Epidermal melanocyte (primary cell): Measurements from ENCODE around the gene ERAS.

Experiments
- DNase-seq: peaks from one replicate; pipeline ENCODE4 v3.0.0; 2011; ENCODE audit warnings: low spot score; ENCODE audit not compliant: insufficient read length

ERAS gene

DNA sequence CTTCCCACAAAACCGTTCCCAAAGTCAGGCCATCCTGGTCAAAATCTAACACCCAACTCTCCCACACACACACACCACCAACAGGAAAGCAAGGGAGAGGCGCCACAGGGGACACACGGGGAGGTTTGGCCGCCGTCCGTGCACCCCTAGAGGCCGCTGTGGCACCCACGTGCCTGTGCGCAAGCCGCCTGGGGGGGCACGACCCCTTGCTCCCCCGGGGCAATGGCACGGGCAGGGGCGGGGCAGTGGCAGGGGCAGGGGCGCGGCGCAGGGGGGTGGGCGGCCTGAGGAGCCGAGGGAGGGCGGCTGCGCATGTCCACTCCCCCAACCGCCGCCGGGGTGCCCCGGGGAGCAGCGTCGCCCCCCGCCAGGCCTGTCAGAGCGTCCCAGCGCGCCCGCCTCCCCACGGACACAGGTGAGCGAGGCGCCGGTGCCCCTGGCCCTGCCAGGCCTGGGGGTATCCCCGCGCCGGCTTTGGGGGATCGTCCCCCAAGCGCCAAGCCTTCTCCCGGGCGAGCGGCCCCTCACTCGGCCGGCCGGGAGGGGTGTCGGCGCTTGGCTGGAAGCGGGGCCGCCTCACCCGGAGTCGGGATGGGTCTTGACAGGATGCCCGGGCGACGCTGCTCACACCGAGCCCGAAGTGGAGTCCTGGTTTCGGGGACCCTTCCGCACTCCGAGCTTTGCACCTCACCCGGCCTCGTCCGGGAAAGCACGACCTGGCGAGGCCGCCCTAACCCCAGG is at the start of gene ERAS:
Gene ERAS, plus strand, starts transcription at position 379 of the 741 bp plus-strand sequence. CDS start 2,611 bp downstream, outside the sequence.
- no peak for DNase-seq

- no peak for DNase-seq
These were observed 49.4 kb upstream of the ERAS start for GRCh38 chrX:48776818-48777439.

GRCh38 chrX:48779399-48779798 is 46.9 kb upstream of the ERAS start:
- DNase-seq: no peak

GRCh38 chrX:48781705-48782104 is 44.6 kb upstream of the ERAS start:
- DNase-seq: no peak

- DNase-seq: no peak
These were observed 44.1 kb upstream of the ERAS start for GRCh38 chrX:48782216-48782615.

DNA sequence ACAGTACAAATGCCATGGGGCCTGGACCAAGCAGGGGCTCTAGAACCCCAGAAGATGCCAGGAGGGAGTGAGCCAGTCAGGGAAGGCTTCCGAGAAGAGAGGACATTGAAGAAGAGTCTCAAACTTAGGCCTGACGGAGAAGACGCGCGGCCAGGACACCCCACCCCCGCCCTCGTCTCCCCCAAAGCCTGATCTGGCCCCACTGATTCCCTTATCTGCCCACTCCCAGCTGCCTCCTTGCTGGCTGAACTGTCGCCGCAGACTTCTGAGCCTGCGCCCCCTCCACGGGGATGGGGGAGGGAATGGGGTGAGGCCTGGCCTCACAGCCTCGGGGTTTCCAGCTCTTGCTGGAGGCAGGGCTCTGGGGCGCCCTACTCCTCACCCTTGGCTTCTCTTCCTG is 43.5 kb upstream of the ERAS start:
- DNase-seq: no peak

- no peak for DNase-seq
These were observed 41.6 kb upstream of the ERAS start for GRCh38 chrX:48784726-48785125.

GRCh38 chrX:48785186-48785539 is 41.1 kb upstream of the ERAS start:
- no peak for DNase-seq

DNA sequence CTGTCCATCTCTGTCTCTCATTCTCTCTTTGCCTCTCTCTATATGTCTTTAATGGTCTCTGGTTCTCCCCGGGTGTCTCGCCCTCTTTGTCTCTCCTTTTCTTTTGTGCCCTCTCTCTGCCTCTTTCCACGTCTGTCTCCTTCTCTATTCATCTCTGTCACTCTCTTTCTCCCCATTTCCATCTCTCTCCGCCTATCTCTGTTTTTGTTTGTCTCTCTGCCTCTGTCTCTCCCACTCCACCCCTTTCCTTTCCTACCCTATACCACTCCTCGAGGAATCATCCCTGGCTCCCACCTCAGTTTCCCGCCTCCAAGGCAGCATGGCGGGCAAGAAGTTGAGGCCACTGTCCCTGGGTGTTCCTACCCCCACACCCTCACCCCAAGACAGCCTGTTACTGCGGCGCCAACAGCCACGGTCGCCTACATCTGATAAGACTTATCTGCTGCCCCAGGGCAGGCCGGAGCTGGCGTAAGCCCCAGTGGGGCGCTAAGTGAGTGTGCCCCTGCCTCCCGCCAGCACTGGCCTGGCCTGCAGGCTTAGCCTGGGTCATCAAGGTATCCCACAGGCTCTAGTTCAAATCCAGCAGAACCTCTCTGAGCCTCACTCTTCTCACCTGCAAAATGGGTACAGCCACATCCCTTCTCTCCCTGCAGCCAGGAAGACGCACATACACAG is 40.6 kb upstream of the ERAS start:
- DNase-seq: no peak

DNA sequence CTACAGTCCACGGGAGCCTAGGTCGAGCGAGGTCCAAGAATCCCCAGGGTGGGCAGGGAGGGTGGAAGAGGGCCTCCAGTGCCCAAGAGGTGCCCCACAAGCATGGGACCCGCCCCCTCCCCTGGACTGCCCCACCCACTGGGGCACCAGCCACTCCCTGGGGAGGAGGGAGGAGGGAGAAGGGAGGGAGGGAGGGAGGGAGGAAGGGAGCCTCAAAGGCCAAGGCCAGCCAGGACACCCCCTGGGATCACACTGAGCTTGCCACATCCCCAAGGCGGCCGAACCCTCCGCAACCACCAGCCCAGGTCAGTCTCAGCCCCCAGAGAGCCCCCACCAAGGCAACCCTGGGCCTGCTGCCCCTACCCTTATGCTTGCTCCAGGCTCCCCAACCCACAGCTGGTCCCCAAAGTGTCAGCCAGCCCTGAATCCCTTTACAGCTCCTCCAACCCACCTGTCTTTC is 39.9 kb upstream of the ERAS start, which contains the start of gene GATA1:
Gene GATA1, plus strand, starts transcription at position 250 of the 460 bp plus-strand sequence. CDS start 4,520 bp downstream, outside the sequence.
- DNase-seq: no peak

- DNase-seq: no peak
These were observed 39.3 kb upstream of the ERAS start for GRCh38 chrX:48786825-48787504.

DNA sequence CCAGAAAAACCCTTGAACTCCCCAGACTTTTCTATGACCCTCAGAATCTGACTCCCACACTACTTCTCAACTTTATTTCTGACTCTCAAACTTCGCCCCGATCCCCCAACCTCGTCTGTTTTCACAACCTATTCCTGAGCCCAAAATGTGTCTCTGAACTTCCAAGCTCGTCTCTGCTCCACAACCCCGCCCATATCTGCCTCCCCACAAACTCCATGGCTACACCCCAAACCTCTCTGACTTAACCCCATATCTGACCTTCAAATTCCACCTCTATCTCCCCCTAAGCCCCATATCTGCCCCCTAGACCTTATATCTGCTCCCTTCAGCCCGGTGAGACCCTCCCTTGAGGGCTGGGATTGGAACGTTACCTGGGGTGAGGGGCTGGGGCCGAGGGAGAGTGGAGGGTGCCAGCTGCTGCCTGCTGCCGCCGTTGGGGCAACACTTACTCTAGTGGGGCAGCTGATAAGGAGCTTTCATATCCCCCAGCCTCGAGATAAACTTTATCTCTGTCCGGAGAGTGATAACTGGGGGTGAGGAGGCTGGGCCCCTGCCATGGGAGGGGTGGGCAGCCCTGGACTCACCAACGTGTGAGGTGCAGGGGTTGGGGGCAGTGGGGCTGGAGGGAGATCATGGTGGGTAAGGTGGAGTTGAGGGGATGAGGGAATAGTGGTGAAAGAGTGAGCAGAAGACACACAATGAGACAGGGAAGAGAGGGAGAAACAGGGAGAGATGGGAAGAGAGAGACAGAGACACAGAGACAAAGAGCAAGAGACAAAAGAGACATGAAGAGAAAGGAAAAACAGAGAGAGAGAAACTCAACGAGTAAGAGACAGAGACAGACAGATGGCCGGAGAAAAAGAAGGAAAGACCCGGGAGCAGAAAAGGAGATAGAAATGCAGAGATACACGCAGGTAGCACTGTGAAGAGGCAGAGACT is 38.5 kb upstream of the ERAS start:
- DNase-seq: no peak

DNA sequence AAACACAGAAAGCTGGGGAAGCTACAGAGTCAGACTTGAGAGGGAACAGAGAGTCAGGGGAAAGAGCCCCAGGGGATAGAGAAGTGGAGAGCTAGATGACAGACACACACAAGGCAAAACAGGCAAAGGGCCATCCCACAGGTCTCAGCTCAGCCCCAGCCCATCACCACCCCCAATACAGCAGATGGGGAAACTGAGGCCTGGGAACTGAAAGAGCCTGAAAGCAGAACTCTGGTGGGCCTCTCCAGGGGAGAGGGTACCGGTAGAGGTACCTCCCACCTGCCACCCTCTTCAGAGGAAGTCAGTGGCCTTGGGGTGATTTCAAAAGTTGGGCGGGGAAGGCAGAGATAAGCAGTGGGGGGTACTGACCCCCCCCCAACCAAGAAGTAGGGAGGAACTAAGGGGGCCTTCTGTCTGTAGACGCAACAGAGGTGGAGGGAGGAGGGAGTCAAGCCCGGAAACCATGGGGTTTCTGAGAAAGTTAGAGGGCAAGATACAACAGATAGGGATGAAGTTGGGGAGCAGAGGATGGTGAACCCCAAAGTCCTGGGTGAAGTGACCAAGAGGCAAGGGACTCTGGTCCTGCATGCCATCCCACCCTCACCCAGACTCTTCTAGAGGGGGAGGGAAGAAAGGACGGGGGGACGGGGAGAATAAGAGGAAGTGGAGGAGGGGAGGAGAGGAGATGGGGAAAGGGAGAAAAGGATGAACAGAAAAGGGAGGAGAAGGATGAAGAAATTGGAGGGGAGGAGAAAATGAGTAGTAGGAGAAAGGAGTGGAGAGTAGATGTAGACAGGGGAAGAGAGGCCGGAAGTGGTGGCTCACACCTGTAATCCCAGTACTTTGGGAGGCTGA is 36.7 kb upstream of the ERAS start:
- no peak for DNase-seq

GRCh38 chrX:48790477-48790876 is 35.8 kb upstream of the ERAS start:
- no peak for DNase-seq

- DNase-seq: no peak
These were observed 35.1 kb upstream of the ERAS start for GRCh38 chrX:48791063-48791820.

DNA sequence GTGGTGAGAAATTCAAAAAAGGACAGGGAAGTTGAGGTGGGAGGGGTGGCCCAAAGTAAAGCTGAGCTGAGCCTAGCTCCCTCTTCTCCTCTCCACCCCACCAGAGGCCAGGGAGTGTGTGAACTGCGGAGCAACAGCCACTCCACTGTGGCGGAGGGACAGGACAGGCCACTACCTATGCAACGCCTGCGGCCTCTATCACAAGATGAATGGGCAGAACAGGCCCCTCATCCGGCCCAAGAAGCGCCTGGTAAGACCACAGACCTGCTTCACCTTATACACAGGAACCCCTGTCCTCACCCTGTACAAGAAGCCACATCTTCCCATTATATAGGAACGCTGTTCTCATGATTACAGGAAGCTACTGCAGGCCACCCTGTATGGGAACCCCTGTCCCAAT is 34.1 kb upstream of the ERAS start:
- DNase-seq: no peak

GRCh38 chrX:48793935-48794334 is 32.4 kb upstream of the ERAS start:
- no peak for DNase-seq

- DNase-seq: no peak
These were observed 31.9 kb upstream of the ERAS start for GRCh38 chrX:48794340-48794910.
